Epithelial cell of esophagus (primary cell): ENCODE results near the gene ZDHHC24.
"Not testable (repeated sequence)": the region's sequence is repeated elsewhere in the genome, so short reads cannot be mapped to it uniquely, and the experiment has no call there.

ENCODE experiments used
- DNase-seq: peaks from one replicate; pipeline ENCODE4 v3.0.0; 2010; ENCODE audit warnings: low read depth
- H3K4me3 ChIP-seq: 2 replicates; pipeline ENCODE4 v1.5.1; 2011; ENCODE audit warnings: mild to moderate bottlenecking, low read length, control low read depth
- CTCF ChIP-seq: IDR thresholded peaks from 2 replicates; pipeline ENCODE4 v1.5.1; 2011; ENCODE audit warnings: low read depth, mild to moderate bottlenecking, low read length, control low read depth, inconsistent platforms; ENCODE audit not compliant: insufficient read depth; ENCODE audit errors: missing control alignments

ZDHHC24 gene

GRCh38 chr11:66546368-66546965 lies 619 bp upstream of the ZDHHC24 start, which contains the start of gene ACTN3:
Gene ACTN3 (plus strand): TSS chr11:66546903. CDS start chr11:66546938, 35 bp downstream.
- no peak for TF ChIP-seq CTCF
- DNase-seq = peak; percentile 23
- H3K4me3 ChIP-seq = peak within 1 kb of the TSS; percentile 63

- not testable (repeated sequence) for DNase-seq
- H3K4me3 ChIP-seq = peak overlapping the region; percentile 63
Measured at GRCh38 chr11:66544952-66545351, 896 bp downstream of the ZDHHC24 start.

GRCh38 chr11:66543263-66544107 lies 2.4 kb downstream of the ZDHHC24 start:
- peak; percentile 14 for TF ChIP-seq CTCF

GRCh38 chr11:66542362-66542761 lies 3.5 kb downstream of the ZDHHC24 start:
- H3K4me3 ChIP-seq = no peak overlapping the region
- no peak for TF ChIP-seq CTCF
- DNase-seq = no peak

More at GRCh38 chr11:66543263-66544107, 2.4 kb downstream of the ZDHHC24 start:
- no peak overlapping the region for H3K4me3 ChIP-seq
- DNase-seq = peak; percentile 36

- no peak for TF ChIP-seq CTCF
- DNase-seq = no peak
- H3K4me3 ChIP-seq = no peak overlapping the region
Measured at GRCh38 chr11:66541892-66542291, 4.0 kb downstream of the ZDHHC24 start.

- H3K4me3 ChIP-seq, DNase-seq: not testable (repeated sequence)
Measured at GRCh38 chr11:66540598-66540997, 5.2 kb downstream of the ZDHHC24 start.

GRCh38 chr11:66539870-66540213 lies 6.0 kb downstream of the ZDHHC24 start:
- TF ChIP-seq CTCF = no peak
- no peak overlapping the region for H3K4me3 ChIP-seq
- DNase-seq = no peak
